GM10248 (cell line): ENCODE results near the gene BASP1.
A peak's percentile ranks its signal among the peaks of the same experiment; 100 is the strongest.

Source experiments
- CTCF ChIA-PET: fragments of 300-600 bp; sonication (Branson Sonifier 250); formaldehyde crosslinking; extraction: SDS; loops from one replicate; lab custom pipeline; 2021; ENCODE audit warnings: antibody characterized with exemption; lab: Yijun Ruan, JAX
- POLR2A ChIA-PET: fragments of 350-650 bp; sonication (Branson Sonifier 250); formaldehyde crosslinking; extraction: SDS; loops from one replicate; lab custom pipeline; 2020; ENCODE audit warnings: antibody characterized with exemption; lab: Yijun Ruan, JAX
- DNase-seq: peaks from one replicate; pipeline ENCODE4 v3.0.0; 2012; ENCODE audit errors: extremely low spot score
- CTCF ChIP-seq: IDR thresholded peaks from 2 replicates; pipeline ENCODE4 v1.5.1; 2012; ENCODE audit warnings: mild to moderate bottlenecking, low read depth; ENCODE audit errors: extremely low read depth, missing control alignments, control extremely low read depth

The BASP1 gene

GRCh38 chr5:17259630-17260257, 42.3 kb downstream of the BASP1 start:
- POLR2A ChIA-PET: no interaction called here
- TF ChIP-seq CTCF: no peak
- CTCF ChIA-PET: no interaction called here
- no peak for DNase-seq

- ChIA-PET CTCF (interaction anchor here (1.0 to 1.8 kb wide), 3 partner anchors 9 to 23 kb away, joined by 3 to 5 read pairs (median 3); no protein-coding TSS in a partner anchor), POLR2A (no interaction called here)
- no peak for DNase-seq
- TF ChIP-seq CTCF: no peak
Observed at GRCh38 chr5:17260549-17260948, 43.1 kb downstream of the BASP1 start.

- ChIA-PET CTCF (interaction anchor here (1.0 to 1.8 kb wide), 3 partner anchors 8 to 23 kb away, joined by 3 to 5 read pairs (median 3); no protein-coding TSS in a partner anchor), POLR2A (no interaction called here)
- TF ChIP-seq CTCF: no peak
- no peak for DNase-seq
Observed at GRCh38 chr5:17261075-17261474, 43.6 kb downstream of the BASP1 start.

GRCh38 chr5:17265041-17265440, 47.6 kb downstream of the BASP1 start:
- CTCF ChIA-PET: interaction anchor here (1.1 to 3.1 kb wide), 2 partner anchors 7 to 36 kb away, joined by 3 to 17 read pairs; no protein-coding TSS in a partner anchor
- POLR2A ChIA-PET: no interaction called here
- no peak for TF ChIP-seq CTCF
- no peak for DNase-seq

- no peak for TF ChIP-seq CTCF
- POLR2A ChIA-PET: no interaction called here
- CTCF ChIA-PET: interaction anchor here (1.4 to 3.1 kb wide), 3 partner anchors 9 to 51 kb away, joined by 3 to 17 read pairs (median 3); no protein-coding TSS in a partner anchor
- DNase-seq: peak; percentile 43
Observed at GRCh38 chr5:17267106-17267505, 49.7 kb downstream of the BASP1 start.

- ChIA-PET CTCF (interaction anchor here (0.7 to 1.8 kb wide), 10 partner anchors 8 to 53 kb away, joined by 3 to 12 read pairs (median 4); no protein-coding TSS in a partner anchor), POLR2A (no interaction called here)
- no peak for DNase-seq
- TF ChIP-seq CTCF: no peak
Observed at GRCh38 chr5:17269201-17269600, 51.8 kb downstream of the BASP1 start.
